Muscle of arm (tissue), 12 donors: ENCODE measurements around the gene TNS3. TPM values are rescaled to one million over a fixed set of nuclear protein-coding genes. Genes with fewer than 3 reads are reported as not detected.

Experiments used
- DNase-seq: peaks from one replicate; pipeline ENCODE4 v3.0.0-alpha.2; 2013
- polyA plus RNA-seq, 12 donors: library from polyadenylated mRNA; unstranded; fragments of 120-200 nt; gene quantifications; one replicate each; pipeline ENCODE4 v1.2.1, GENCODE V29; 2013; ENCODE audit not compliant: insufficient read length in 12 of 12

The TNS3 gene
- polyA plus RNA-seq, 12 donors = 20.0 to 58.4 (median 27.5) TPM; not detected in 1

DNA sequence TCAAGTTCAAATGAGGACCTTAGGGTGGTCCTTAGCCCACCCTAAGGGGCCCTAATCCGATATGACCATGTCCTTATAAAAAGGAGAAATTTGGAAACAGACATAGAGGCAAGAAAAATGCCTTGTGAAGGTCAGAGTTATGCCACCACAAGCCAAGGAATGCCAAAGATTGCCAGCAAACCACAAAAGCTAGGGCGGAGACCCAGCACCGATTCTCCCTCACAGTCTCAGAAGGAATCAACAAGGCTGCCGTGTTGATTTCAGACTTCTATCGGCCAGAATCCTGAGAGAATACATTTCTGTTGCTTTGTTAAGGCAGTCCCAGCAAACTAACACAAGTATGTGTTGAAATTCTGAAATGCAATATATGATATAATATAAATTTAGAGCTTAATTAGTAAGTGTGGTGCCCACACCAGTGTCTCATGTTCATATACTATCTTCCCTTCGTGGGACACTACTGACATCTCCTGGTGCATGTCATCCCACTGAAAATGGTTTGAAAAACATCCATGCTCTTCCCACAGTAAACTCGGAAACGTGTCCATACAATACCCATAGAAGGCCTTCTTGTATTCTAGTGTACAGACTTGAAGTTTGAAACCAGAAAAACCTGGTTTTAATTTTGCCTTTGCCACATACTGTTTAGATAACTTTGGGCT is 349.0 kb downstream of the TNS3 start:
- DNase-seq = no peak

DNA sequence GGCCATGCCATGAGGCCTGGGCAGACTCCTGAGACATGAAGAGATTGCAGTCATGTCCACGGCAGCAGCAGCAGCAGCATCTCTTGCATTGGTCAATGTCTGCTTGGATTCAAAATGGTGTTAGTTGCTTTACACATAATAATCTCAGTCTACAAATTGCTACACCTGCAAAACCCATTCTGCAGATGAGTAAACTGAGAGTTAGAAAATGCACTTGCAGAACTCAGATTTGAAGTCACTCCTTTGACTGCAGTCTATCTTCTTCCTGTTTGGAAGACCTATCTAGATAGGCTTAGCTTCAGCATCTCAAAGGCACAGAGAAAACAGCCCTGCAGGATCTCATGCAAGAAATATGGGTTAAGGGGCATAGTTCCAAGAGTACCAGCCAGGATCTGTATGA is 350.3 kb downstream of the TNS3 start:
- DNase-seq = no peak

- DNase-seq = no peak
Observed at GRCh38 chr7:47231032-47231431, 350.9 kb downstream of the TNS3 start.

DNA sequence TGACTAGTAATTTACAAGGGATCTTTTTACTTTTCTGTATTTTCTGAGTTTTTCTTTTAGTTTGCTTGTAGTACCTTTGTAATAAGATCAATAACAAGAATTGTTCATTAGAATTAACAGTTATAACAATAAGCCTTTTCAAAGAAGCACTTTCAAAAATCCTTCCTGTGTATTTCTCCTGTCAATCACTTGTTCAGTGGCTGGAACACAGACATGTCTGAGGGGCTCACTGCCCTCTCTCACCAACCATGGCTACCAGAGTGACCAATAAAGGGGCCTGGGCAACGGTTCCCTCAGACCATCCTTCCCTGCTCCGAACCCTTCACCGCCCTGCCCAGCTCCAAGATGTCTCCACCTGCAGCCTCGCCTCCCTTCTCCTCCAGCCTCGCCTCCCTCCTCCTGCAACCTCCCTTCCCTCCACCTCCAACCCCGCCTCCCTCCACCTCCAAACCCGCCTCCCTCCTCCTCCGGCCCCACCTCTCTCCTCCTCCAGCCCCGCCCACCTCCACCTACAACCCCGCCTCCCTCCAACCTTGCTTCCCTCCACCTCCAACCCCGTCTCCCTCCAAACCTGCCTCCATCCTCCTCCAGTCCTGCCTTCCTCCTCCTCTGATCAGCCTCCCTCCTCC is 353.4 kb downstream of the TNS3 start:
- no peak for DNase-seq

DNA sequence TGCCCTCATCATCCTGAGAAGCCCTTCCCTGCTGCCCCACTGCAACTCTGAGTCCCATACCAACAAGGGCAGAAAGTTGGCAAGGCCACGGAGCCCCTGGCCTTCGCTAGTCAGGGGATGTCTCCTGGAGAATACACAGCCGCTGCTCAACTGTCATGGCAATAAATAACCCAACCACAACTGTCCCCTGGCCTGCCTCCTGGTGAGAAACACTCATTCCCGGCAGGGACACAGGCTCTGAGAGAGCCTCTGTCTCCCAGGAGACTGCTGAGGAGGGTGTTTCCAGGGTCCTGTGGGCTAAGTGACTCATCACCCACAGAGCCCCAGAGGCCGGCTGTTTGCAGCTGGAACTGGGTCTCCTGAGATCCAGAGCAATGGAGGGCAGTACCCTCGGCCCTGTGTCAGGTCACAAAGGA is 354.1 kb downstream of the TNS3 start:
- DNase-seq = no peak

GRCh38 chr7:47226696-47227095 is 355.2 kb downstream of the TNS3 start:
- DNase-seq = no peak

- no peak for DNase-seq
Observed at GRCh38 chr7:47225387-47226131, 356.4 kb downstream of the TNS3 start.
